Measurements from ENCODE around the gene CRACDL.

The CRACDL gene

GRCh38 chr2:98914713-98915580 lies 21.1 kb downstream of the CRACDL start:
- H3K4me2 ChIP-seq (ENCODE audit: insufficient read depth, low read length, poor library complexity, severe bottlenecking): no peak overlapping the region
- H3K23ac ChIP-seq (ENCODE audit: low read depth, low read length, poor library complexity): peak overlapping the region; percentile 8
- H3K9ac ChIP-seq (ENCODE audit: low read depth, low read length, poor library complexity): no peak overlapping the region
- H3K4me3 ChIP-seq (ENCODE audit: low read length in 2 of 2): no peak overlapping the region
- no peaks in the 10 kb centered on the region for H3K36me3 ChIP-seq (replicated peaks in 1 of 2; ENCODE audit: control insufficient read depth in 2 of 2, insufficient read depth in 2 of 2, low read length in 2 of 2)
- no peak overlapping the region for H3K4ac ChIP-seq (ENCODE audit: low read length)
- peak overlapping the region; percentile 63 for H2AK5ac ChIP-seq (ENCODE audit: low read depth, low read length)
- DNase-seq (ENCODE audit: low spot score): no peak
- H2BK12ac ChIP-seq (ENCODE audit: low read length): peak overlapping the region; percentile 63
- peak overlapping the region; percentile 25 for H4K8ac ChIP-seq (ENCODE audit: low read depth, low read length)
- H2BK15ac ChIP-seq (ENCODE audit: low read length): peak overlapping the region; percentile 70
- no peak overlapping the region for H2AFZ ChIP-seq (ENCODE audit: low read length)
- H3K4me1 ChIP-seq (ENCODE audit: control insufficient read depth in 2 of 2, insufficient read depth in 1 of 2, low read depth in 1 of 2, low read length in 2 of 2): peaks cover 0 to 8% of the 10 kb centered on the region in 2 donors
- H2BK5ac ChIP-seq (ENCODE audit: low read length): peak overlapping the region; percentile 13
- H3K27me3 ChIP-seq (ENCODE audit: control insufficient read depth in 3 of 3, insufficient read depth in 3 of 3, low read depth in 1 of 3, low read length in 3 of 3): no peaks in the 10 kb centered on the region
- no peak overlapping the region for H4K91ac ChIP-seq (ENCODE audit: low read depth, low read length, poor library complexity)
- H3K9me3 ChIP-seq (replicated peaks in 1 of 2; ENCODE audit: control insufficient read depth in 2 of 2, insufficient read depth in 1 of 2, low read depth in 1 of 2, low read length in 2 of 2): no peaks in the 10 kb centered on the region
- no peaks in the 10 kb centered on the region for H3K79me1 ChIP-seq (ENCODE audit: low read depth, low read length)
- peak overlapping the region; percentile 53 for H3K18ac ChIP-seq (ENCODE audit: low read length)
- no peak overlapping the region for H3K27ac ChIP-seq (replicated peaks; ENCODE audit: low read length)
- H2BK120ac ChIP-seq (ENCODE audit: low read depth, low read length): no peak overlapping the region
- peak overlapping the region; percentile 23 for H3K14ac ChIP-seq (ENCODE audit: low read length)
- no CpG with 5 or more reads among the region's 10 CpGs for WGBS, 2 donors (ENCODE audit: extremely low coverage in 2 of 2, insufficient read length in 2 of 2, insufficient replicate concordance in 1 of 2)

- Histone ChIP-seq H2AK5ac (ENCODE audit: low read depth, low read length) (peak overlapping the region; percentile 63), H2BK120ac (ENCODE audit: low read depth, low read length) (no peak overlapping the region), H3K4me1 (ENCODE audit: control insufficient read depth in 2 of 2, insufficient read depth in 1 of 2, low read depth in 1 of 2, low read length in 2 of 2) (peaks cover 8 to 13% of the 10 kb centered on the region in 2 donors), H3K79me1 (ENCODE audit: low read depth, low read length) (no peaks in the 10 kb centered on the region), H2BK12ac (ENCODE audit: low read length) (no peak overlapping the region), H3K9ac (ENCODE audit: low read depth, low read length, poor library complexity) (no peak overlapping the region), H3K9me3 (replicated peaks in 1 of 2; ENCODE audit: control insufficient read depth in 2 of 2, insufficient read depth in 1 of 2, low read depth in 1 of 2, low read length in 2 of 2) (no peaks in the 10 kb centered on the region), H3K27me3 (ENCODE audit: control insufficient read depth in 3 of 3, insufficient read depth in 3 of 3, low read depth in 1 of 3, low read length in 3 of 3) (no peaks in the 10 kb centered on the region), H2AFZ (ENCODE audit: low read length) (no peak overlapping the region), H2BK5ac (ENCODE audit: low read length) (peak overlapping the region; percentile 13), H3K23ac (ENCODE audit: low read depth, low read length, poor library complexity) (no peak overlapping the region), H4K91ac (ENCODE audit: low read depth, low read length, poor library complexity) (no peak overlapping the region), H3K27ac (replicated peaks; ENCODE audit: low read length) (no peak overlapping the region), H3K4ac (ENCODE audit: low read length) (no peak overlapping the region), H2BK15ac (ENCODE audit: low read length) (peak overlapping the region; percentile 70), H3K4me3 (ENCODE audit: low read length in 2 of 2) (no peak overlapping the region), H3K36me3 (replicated peaks in 1 of 2; ENCODE audit: control insufficient read depth in 2 of 2, insufficient read depth in 2 of 2, low read length in 2 of 2) (no peaks in the 10 kb centered on the region), H3K4me2 (ENCODE audit: insufficient read depth, low read length, poor library complexity, severe bottlenecking) (no peak overlapping the region), H4K8ac (ENCODE audit: low read depth, low read length) (no peak overlapping the region), H3K14ac (ENCODE audit: low read length) (no peak overlapping the region), H3K18ac (ENCODE audit: low read length) (no peak overlapping the region)
- no peak for DNase-seq (ENCODE audit: low spot score)
- WGBS, 2 donors (ENCODE audit: extremely low coverage in 2 of 2, insufficient read length in 2 of 2, insufficient replicate concordance in 1 of 2): no CpG with 5 or more reads among the region's 12 CpGs
Observed at GRCh38 chr2:98913916-98914712, 21.9 kb downstream of the CRACDL start.

- Histone ChIP-seq H2BK120ac (ENCODE audit: low read depth, low read length) (no peak overlapping the region), H3K4me3 (ENCODE audit: low read length in 2 of 2) (no peak overlapping the region), H2AK5ac (ENCODE audit: low read depth, low read length) (no peak overlapping the region), H3K14ac (ENCODE audit: low read length) (no peak overlapping the region), H3K4me1 (ENCODE audit: control insufficient read depth in 2 of 2, insufficient read depth in 1 of 2, low read depth in 1 of 2, low read length in 2 of 2) (peaks cover 13 to 16% of the 10 kb centered on the region in 2 donors), H3K27me3 (ENCODE audit: control insufficient read depth in 3 of 3, insufficient read depth in 3 of 3, low read depth in 1 of 3, low read length in 3 of 3) (peaks cover 0 to under 1% (median 0%) of the 10 kb centered on the region in 3 experiments), H3K27ac (replicated peaks; ENCODE audit: low read length) (no peak overlapping the region), H3K9ac (ENCODE audit: low read depth, low read length, poor library complexity) (no peak overlapping the region), H3K4ac (ENCODE audit: low read length) (no peak overlapping the region), H3K23ac (ENCODE audit: low read depth, low read length, poor library complexity) (no peak overlapping the region), H2BK15ac (ENCODE audit: low read length) (no peak overlapping the region), H3K4me2 (ENCODE audit: insufficient read depth, low read length, poor library complexity, severe bottlenecking) (no peak overlapping the region), H2BK12ac (ENCODE audit: low read length) (no peak overlapping the region), H3K79me1 (ENCODE audit: low read depth, low read length) (no peaks in the 10 kb centered on the region), H2AFZ (ENCODE audit: low read length) (no peak overlapping the region), H3K36me3 (replicated peaks in 1 of 2; ENCODE audit: control insufficient read depth in 2 of 2, insufficient read depth in 2 of 2, low read length in 2 of 2) (no peaks in the 10 kb centered on the region), H4K8ac (ENCODE audit: low read depth, low read length) (no peak overlapping the region), H3K18ac (ENCODE audit: low read length) (no peak overlapping the region), H3K9me3 (replicated peaks in 1 of 2; ENCODE audit: control insufficient read depth in 2 of 2, insufficient read depth in 1 of 2, low read depth in 1 of 2, low read length in 2 of 2) (no peaks in the 10 kb centered on the region), H4K91ac (ENCODE audit: low read depth, low read length, poor library complexity) (no peak overlapping the region), H2BK5ac (ENCODE audit: low read length) (no peak overlapping the region)
- DNase-seq (ENCODE audit: low spot score): no peak
- WGBS, 2 donors (ENCODE audit: extremely low coverage in 2 of 2, insufficient read length in 2 of 2, insufficient replicate concordance in 1 of 2): no CpG with 5 or more reads among the region's 11 CpGs
Observed at GRCh38 chr2:98912957-98913915, 22.8 kb downstream of the CRACDL start.

Measured in neuronal stem cell (in vitro differentiated cells).